Mesothelial cell of epicardium (in vitro differentiated cells): ENCODE measurements around the gene KCNJ15. TPM values are rescaled to one million over a fixed set of nuclear protein-coding genes. Genes with fewer than 3 reads are reported as not detected.

ENCODE experiments used
- DNase-seq, 2 experiments: peaks; one replicate each; pipeline ENCODE4 v3.0.0; 2021; ENCODE audit warnings: low spot score in 2 of 2; ENCODE audit not compliant: unreplicated experiment in 2 of 2
- H3K27ac Mint-ChIP-seq: 2 replicates; pipeline ENCODE4 v1.8.0; 2021; ENCODE audit warnings: mixed read lengths
- H3K27me3 Mint-ChIP-seq: 2 replicates; pipeline ENCODE4 v1.8.0; 2021; ENCODE audit warnings: low read depth, mixed read lengths
- H3K36me3 Mint-ChIP-seq: 2 replicates; pipeline ENCODE4 v1.8.0; 2021; ENCODE audit warnings: mixed read lengths
- H3K4me1 Mint-ChIP-seq: 2 replicates; pipeline ENCODE4 v1.8.0; 2021; ENCODE audit warnings: mixed read lengths
- H3K4me3 Mint-ChIP-seq: 2 replicates; pipeline ENCODE4 v1.8.0; 2021; ENCODE audit warnings: mild to moderate bottlenecking, moderate library complexity, mixed read lengths
- H3K9me3 Mint-ChIP-seq: 2 replicates; pipeline ENCODE4 v1.8.0; 2021; ENCODE audit warnings: mixed read lengths
- CTCF ChIP-seq: fragments of 200-600 bp; sonication (generic); IDR thresholded peaks from one replicate; pipeline ENCODE4 v1.5.0; 2021; ENCODE audit warnings: antibody characterized with exemption; ENCODE audit not compliant: unreplicated experiment
- total RNA-seq: library from RNA; stranded (reverse); gene quantifications from 3 replicates; pipeline ENCODE4 v1.2.1, GENCODE V29; 2021

Gene KCNJ15
- total RNA-seq, 1 donor from 2014 or later, result 1.9 TPM

DNA sequence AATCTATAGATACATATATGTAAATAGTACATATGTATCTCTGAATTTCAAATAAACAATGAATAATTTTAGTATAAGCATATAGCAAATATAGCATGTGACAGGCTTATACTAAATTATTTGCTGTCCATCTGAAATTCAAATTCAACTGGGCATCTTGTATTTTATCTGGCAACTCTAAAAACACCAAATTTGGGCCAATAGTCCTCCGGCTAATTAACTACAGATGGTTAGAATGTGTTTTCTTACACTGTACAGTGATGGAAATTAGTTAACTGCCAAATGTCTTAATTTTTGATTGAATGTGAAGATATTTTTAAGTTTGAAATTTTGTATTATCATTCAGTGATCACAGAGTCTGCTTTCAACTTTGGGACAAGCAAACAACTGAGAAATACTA is 30.7 kb downstream of the KCNJ15 start:
- DNase-seq, result no peak
- Mint-ChIP-seq H3K9me3 (peaks cover 2% of the 10 kb centered on the region), H3K27me3 (peaks cover 20% of the 10 kb centered on the region), H3K4me1 (peaks cover 16% of the 10 kb centered on the region), H3K4me3 (no peak overlapping the region), H3K36me3 (no peaks in the 10 kb centered on the region), H3K27ac (no peak overlapping the region)
- no peak for TF ChIP-seq CTCF

- DNase-seq, result no peak
- Mint-ChIP-seq H3K27ac (no peak overlapping the region), H3K4me3 (no peak overlapping the region), H3K9me3 (peaks cover 2% of the 10 kb centered on the region), H3K4me1 (peaks cover 18% of the 10 kb centered on the region), H3K36me3 (no peaks in the 10 kb centered on the region), H3K27me3 (peaks cover under 1% of the 10 kb centered on the region)
- no peak for TF ChIP-seq CTCF
Measured at GRCh38 chr21:38289705-38290485, 33.1 kb downstream of the KCNJ15 start.

DNA sequence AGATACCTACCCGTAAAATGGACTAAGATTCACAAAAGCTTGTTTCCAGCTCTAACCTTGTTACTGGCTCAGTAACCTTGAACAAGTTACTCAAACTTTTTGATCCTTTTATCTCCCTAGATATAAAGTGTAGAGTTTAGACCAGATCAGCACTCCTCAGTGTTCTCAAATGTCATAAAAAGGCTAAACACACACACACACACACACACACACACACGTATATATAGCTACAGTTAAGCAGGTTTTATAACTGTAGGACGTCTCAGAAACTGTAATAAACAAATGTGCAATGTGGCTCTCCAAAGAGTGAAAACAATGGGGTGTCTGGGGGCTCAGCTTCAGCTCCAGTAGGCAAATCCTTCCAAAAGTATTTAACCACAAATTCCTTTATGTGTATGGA is 34.0 kb downstream of the KCNJ15 start:
- Mint-ChIP-seq H3K4me1 (peaks cover 15% of the 10 kb centered on the region), H3K36me3 (no peaks in the 10 kb centered on the region), H3K27ac (no peak overlapping the region), H3K27me3 (no peaks in the 10 kb centered on the region), H3K4me3 (no peak overlapping the region), H3K9me3 (peaks cover 2% of the 10 kb centered on the region)
- no peak for TF ChIP-seq CTCF
- no peak for DNase-seq

DNA sequence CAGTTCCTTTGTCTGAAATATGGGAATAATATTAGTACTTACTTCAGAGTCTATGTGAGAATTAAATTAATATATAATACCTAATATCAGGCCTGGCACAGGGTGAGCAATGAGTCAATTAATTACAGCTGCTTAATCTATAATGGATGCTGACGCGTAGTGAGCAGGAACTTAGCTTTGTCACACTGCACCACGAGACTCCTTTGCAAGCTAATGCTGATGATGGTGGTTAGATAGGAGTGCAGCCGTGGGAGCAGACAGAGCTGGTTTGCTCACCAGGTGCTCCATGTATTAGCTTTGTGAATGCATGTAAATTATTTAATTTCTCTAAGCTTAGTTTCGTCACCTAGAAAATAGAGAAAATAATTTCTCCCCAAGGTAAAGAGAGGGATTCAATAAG is 35.1 kb downstream of the KCNJ15 start:
- peaks cover 17% of the 10 kb centered on the region for H3K4me1 Mint-ChIP-seq
- no peak overlapping the region for H3K4me3 Mint-ChIP-seq
- H3K27ac Mint-ChIP-seq, result no peak overlapping the region
- DNase-seq, result no peak
- no peak for TF ChIP-seq CTCF
- no peaks in the 10 kb centered on the region for H3K9me3 Mint-ChIP-seq
- no peaks in the 10 kb centered on the region for H3K36me3 Mint-ChIP-seq
- H3K27me3 Mint-ChIP-seq, result no peaks in the 10 kb centered on the region

DNA sequence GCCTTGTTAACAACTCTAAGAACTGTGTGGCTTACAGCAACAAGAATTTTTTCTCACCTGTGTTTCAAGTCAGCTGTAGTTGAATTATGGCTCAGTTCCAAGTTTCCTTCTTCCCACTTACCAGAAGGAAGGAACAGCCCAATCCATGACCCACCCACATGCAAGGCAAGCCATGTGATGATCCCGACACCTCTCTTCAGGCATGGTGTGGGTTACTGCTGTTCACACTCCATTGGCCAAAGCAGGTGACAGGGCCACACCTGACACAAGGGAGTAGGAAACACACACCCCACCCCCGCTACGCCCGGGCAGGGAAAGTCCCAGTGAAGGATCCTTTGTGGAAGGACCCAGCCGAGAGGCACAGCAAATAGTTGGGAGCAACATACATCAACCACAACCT is 36.3 kb downstream of the KCNJ15 start:
- H3K9me3 Mint-ChIP-seq, result no peaks in the 10 kb centered on the region
- no peak overlapping the region for H3K27ac Mint-ChIP-seq
- no peaks in the 10 kb centered on the region for H3K36me3 Mint-ChIP-seq
- H3K4me1 Mint-ChIP-seq, result peaks cover 26% of the 10 kb centered on the region
- DNase-seq, result no peak
- TF ChIP-seq CTCF, result no peak
- no peaks in the 10 kb centered on the region for H3K27me3 Mint-ChIP-seq
- no peak overlapping the region for H3K4me3 Mint-ChIP-seq
